B cell (primary cell): ENCODE data around the gene FBXO2.

ENCODE experiments used
- CTCF ChIP-seq: fragments of 200-600 bp; IDR thresholded peaks from one replicate; pipeline ENCODE4 v1.8.0; 2022; ENCODE audit warnings: antibody characterized with exemption, mild to moderate bottlenecking
- EZH2 ChIP-seq: IDR thresholded peaks from 2 replicates; pipeline ENCODE4 v1.6.1; 2012; ENCODE audit warnings: borderline replicate concordance, low read depth, mild to moderate bottlenecking, moderate library complexity, low read length; ENCODE audit not compliant: insufficient read depth, poor library complexity, severe bottlenecking

GRCh38 chr1:11629184-11630016 lies 24.8 kb downstream of the FBXO2 start:
- TF ChIP-seq CTCF, result no peak
- no peak for TF ChIP-seq EZH2
